ENCODE measurements around the gene SMTNL2.
A peak's percentile ranks its signal among the peaks of the same experiment; 100 is the strongest.

The SMTNL2 gene

DNA sequence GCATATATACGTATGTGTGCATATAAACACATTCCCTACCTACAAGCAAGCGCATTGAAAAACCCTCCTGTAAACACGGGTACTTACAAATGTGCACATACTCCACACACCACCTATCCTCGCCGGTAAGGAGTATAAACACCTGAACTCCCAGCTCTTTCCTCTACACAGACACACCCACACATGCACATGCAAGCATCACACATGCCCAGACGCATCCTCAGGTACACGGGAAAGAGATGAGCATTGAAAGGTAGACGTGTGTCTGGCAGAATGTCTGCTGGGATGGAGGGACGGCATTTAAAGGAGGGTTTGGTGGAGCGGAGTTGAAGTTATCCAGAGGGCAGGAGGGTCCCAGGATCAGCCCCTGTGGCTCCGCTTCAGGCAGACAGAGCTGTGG, 4.7 kb upstream of the SMTNL2 start:
- POLR2A ChIA-PET = no interaction called here
- TF ChIP-seq, protein P1, sequence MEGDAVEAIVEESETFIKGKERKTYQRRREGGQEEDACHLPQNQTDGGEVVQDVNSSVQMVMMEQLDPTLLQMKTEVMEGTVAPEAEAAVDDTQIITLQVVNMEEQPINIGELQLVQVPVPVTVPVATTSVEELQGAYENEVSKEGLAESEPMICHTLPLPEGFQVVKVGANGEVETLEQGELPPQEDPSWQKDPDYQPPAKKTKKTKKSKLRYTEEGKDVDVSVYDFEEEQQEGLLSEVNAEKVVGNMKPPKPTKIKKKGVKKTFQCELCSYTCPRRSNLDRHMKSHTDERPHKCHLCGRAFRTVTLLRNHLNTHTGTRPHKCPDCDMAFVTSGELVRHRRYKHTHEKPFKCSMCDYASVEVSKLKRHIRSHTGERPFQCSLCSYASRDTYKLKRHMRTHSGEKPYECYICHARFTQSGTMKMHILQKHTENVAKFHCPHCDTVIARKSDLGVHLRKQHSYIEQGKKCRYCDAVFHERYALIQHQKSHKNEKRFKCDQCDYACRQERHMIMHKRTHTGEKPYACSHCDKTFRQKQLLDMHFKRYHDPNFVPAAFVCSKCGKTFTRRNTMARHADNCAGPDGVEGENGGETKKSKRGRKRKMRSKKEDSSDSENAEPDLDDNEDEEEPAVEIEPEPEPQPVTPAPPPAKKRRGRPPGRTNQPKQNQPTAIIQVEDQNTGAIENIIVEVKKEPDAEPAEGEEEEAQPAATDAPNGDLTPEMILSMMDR (IDR thresholded peaks at IDR 0.05; ENCODE audit: insufficient read depth, low read length, missing control alignments) = no peak
- CTCF ChIA-PET = interaction anchor here (0.9 to 8.3 kb wide), 4 partner anchors 8 to 15 kb away, joined by 3 to 79 read pairs (median 6); no protein-coding TSS in a partner anchor
- no peak overlapping the region for H3K4me3 ChIP-seq (ENCODE audit: low read depth, low read length)
- DNase-seq (ENCODE audit: low read depth, low spot score) = no peak

DNA sequence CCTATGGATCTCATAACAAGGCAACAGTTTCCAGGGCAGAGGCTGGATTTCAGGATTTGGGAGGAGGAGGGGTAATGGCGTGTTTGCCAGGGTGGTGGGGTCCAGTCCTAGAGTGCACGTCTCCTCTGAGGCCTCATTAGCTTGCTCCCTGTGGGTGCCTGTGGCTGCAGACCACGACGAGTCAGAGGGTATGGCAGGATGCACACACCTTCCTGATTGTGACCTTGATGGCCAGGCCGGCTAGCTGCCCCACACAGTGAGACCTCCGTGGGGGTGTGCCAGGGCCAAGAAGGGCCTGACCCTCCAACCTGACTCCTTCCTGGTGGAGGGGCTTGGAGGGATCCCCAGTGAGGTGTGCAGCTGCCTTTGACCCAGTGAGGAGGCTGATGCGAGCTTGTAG, 4.0 kb upstream of the SMTNL2 start:
- TF ChIP-seq, protein P1 (IDR thresholded peaks at IDR 0.05; ENCODE audit: insufficient read depth, low read length, missing control alignments) = no peak
- DNase-seq (ENCODE audit: low read depth, low spot score) = no peak
- no peak overlapping the region for H3K4me3 ChIP-seq (ENCODE audit: low read depth, low read length)
- POLR2A ChIA-PET = no interaction called here
- CTCF ChIA-PET = interaction anchor here (0.9 to 8.3 kb wide), 4 partner anchors 9 to 15 kb away, joined by 3 to 79 read pairs (median 6); no protein-coding TSS in a partner anchor

DNA sequence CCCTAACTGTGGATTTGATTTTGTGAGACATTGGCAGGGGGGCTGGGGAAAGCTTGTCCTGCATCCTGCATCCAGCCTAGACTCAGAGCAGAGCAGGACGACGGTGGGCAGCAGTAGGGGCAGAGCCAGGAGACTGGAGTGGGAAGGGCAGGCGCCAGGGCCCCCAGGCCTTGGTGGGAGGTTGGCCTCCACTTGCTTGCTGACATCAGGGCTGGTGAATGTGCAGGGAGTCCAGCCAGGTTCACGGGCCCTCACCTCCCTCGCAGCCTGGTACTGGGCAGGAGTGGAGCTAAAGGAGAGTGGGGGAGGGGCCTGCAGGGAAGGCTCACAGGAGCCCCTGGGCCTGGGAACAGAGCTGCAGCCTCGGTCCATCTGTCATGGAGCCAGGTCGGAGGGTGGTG, 2.2 kb upstream of the SMTNL2 start:
- DNase-seq (ENCODE audit: low read depth, low spot score) = no peak
- CTCF ChIA-PET = interaction anchor here (8.3 kb wide), 1 partner anchor 14 kb away, joined by 79 read pairs; no protein-coding TSS in a partner anchor
- no peak overlapping the region for H3K4me3 ChIP-seq (ENCODE audit: low read depth, low read length)
- TF ChIP-seq, protein P1 (IDR thresholded peaks at IDR 0.05; ENCODE audit: insufficient read depth, low read length, missing control alignments) = no peak
- POLR2A ChIA-PET = no interaction called here

DNA sequence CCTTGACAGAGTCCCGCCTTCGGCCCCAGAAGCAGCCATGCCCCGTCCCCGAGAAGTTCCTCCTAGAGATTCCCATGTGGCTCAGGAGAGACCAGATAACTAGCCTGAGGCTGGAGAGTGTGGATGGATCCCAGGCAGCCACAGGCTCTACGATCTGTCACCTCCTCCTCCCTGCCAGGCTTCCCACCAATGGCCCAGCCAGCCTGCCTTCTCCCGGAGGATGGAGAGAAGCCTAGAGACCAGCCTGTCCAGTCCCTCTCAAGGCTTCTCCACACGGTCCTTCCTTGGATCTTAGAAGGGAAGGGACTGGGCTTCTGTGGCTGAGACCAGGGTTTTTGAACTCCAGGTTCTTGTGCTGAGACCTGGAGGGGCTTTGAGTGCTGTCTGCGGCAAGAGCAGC, 1.6 kb upstream of the SMTNL2 start:
- CTCF ChIA-PET = interaction anchor here (8.3 kb wide), 1 partner anchor 15 kb away, joined by 79 read pairs; no protein-coding TSS in a partner anchor
- TF ChIP-seq, protein P1 (IDR thresholded peaks at IDR 0.05; ENCODE audit: insufficient read depth, low read length, missing control alignments) = no peak
- no peak for DNase-seq (ENCODE audit: low read depth, low spot score)
- no peak overlapping the region for H3K4me3 ChIP-seq (ENCODE audit: low read depth, low read length)
- POLR2A ChIA-PET = no interaction called here

DNA sequence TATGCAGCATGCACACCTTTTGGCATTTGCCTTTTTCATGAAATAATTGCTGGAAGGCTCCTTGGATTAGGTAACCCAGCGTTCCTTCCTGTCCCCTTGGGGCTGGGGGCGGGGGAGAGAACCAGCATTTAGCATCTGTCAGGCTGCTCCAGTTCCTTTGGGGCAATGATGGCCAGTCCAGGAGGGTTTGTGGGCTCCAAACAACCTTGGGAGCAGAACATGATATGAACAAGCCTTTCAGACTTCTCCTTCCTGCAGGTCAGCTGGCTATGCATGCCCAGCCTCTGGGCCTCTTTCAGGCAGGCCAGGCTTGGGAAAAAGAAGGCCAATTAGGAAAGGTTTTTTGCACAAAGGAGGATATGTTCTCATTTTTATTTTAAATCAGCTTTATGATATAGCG, 1.1 kb upstream of the SMTNL2 start:
- TF ChIP-seq, protein P1 (IDR thresholded peaks at IDR 0.05; ENCODE audit: insufficient read depth, low read length, missing control alignments) = no peak
- no peak overlapping the region for H3K4me3 ChIP-seq (ENCODE audit: low read depth, low read length)
- ChIA-PET POLR2A (no interaction called here), CTCF (interaction anchor here (1.2 to 1.5 kb wide), 2 partner anchors 13 to 17 kb away, joined by 3 to 6 read pairs; no protein-coding TSS in a partner anchor)
- no peak for DNase-seq (ENCODE audit: low read depth, low spot score)

DNA sequence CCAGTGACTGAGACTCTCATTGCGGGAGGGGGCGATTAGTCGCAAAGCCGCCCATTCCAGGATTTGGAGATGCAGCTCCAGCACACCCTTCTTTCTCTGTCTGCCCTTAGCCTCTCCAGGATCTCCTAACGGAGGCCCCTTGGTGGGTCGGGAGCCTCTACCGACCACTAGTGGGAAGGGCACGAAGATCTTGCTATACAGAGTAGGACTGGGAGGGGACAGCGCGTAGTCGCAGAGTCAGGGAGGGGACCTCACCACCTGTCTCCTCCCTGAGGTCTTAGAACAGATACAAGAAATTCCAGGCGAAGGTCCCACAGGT, 588 bp upstream of the SMTNL2 start:
- POLR2A ChIA-PET = interaction anchor here (0.5 kb wide), 1 partner anchor 17 kb away, joined by 3 read pairs; no protein-coding TSS in a partner anchor

More for the DNA sequence above, 588 bp upstream of the SMTNL2 start:
- TF ChIP-seq, protein P1 (IDR thresholded peaks at IDR 0.05; ENCODE audit: insufficient read depth, low read length, missing control alignments) = peak; percentile 25
- DNase-seq (ENCODE audit: low read depth, low spot score) = no peak
- H3K4me3 ChIP-seq (ENCODE audit: low read depth, low read length) = no peak overlapping the region
- CTCF ChIA-PET = interaction anchor here (1.2 to 1.5 kb wide), 2 partner anchors 13 to 17 kb away, joined by 3 to 6 read pairs; no protein-coding TSS in a partner anchor

Data from AG04449 (cell line).